ENCODE data around the gene ENDOU.

DNA sequence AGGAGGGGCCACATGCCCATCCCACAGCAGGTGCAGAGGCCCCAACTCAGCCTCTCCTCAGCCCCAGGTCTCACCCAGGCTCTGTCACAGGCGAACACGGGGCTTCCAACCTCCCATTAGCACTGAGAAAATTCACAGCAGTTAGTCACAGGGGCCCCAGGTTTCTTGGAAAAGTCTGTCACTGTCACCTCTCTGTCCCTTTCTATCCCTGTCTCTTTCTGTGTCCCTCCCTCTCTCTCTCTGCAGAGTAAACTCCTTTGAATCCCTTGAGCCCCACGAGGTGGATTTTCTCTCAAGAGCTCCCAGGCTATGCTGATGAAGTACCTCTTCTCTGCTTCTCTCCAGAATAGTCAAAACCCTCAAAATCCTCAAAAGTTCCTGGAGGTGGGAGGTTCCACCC is 14.0 kb upstream of the ENDOU start:
- TF ChIP-seq EZH2 (IDR thresholded peaks at IDR 0.05; ENCODE audit: insufficient read depth, poor library complexity, severe bottlenecking): no peak
- TF ChIP-seq EZH2phosphoT487 (IDR thresholded peaks at IDR 0.05; ENCODE audit: insufficient read depth, low read depth): no peak

Measured in GM23248 (cell line).